WERI-Rb-1 (cell line): ENCODE data around the gene ATRNL1.
A peak's percentile ranks its signal among the peaks of the same experiment; 100 is the strongest.

Experiments
- DNase-seq: peaks from one replicate; pipeline ENCODE4 v3.0.0-alpha.2; 2020
- H3K27ac ChIP-seq: fragments of 250-450 bp; sonication (Bioruptor Pico); 2 replicates; pipeline ENCODE4 v1.5.1; 2020; ENCODE audit warnings: mild to moderate bottlenecking, moderate library complexity
- H3K27me3 ChIP-seq: fragments of 250-450 bp; sonication (Bioruptor Pico); 2 replicates; pipeline ENCODE4 v1.5.1; 2021; ENCODE audit warnings: mild to moderate bottlenecking, low read depth, moderate library complexity; ENCODE audit not compliant: insufficient read depth, severe bottlenecking
- H3K36me3 ChIP-seq: fragments of 250-450 bp; sonication (Bioruptor Pico); 2 replicates; pipeline ENCODE4 v1.5.1; 2020; ENCODE audit warnings: mild to moderate bottlenecking, moderate library complexity
- H3K4me3 ChIP-seq: 2 replicates; pipeline ENCODE4 v1.5.1; 2011; ENCODE audit warnings: low read depth, mild to moderate bottlenecking, control low read depth, low read length
- H3K9me3 ChIP-seq: fragments of 250-450 bp; sonication (Bioruptor Pico); 2 replicates; pipeline ENCODE4 v1.5.1; 2021; ENCODE audit warnings: mild to moderate bottlenecking, moderate library complexity; ENCODE audit not compliant: severe bottlenecking
- TF ChIP-seq, protein P1 (sequence below): IDR thresholded peaks from 2 replicates; pipeline ENCODE4 v1.5.1; 2011; ENCODE audit warnings: low read depth, mild to moderate bottlenecking, control low read depth, inconsistent platforms, low read length

Gene ATRNL1

DNA sequence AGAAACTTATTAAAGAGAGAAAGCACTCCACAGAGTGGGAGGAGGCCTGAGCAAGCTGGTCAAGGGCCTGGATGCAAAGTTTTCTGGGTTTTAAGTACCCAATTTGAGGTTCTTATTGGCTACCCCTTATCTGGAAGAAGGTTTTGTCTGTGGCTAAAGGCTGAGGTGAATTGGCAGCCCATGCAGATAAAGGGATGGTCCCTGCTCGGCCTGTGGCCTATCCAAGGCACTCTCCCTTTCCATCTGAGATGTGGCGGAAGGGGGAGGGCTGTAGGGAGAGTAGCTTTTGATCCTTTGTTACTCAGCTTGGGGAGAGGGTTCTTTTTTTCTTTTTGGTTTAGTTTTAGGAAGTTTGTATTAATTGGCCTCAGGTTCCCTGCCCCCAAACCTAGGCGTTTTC is 465.1 kb downstream of the ATRNL1 start:
- H3K9me3 ChIP-seq, result no peaks in the 10 kb centered on the region
- no peaks in the 10 kb centered on the region for H3K27me3 ChIP-seq
- TF ChIP-seq, protein P1, sequence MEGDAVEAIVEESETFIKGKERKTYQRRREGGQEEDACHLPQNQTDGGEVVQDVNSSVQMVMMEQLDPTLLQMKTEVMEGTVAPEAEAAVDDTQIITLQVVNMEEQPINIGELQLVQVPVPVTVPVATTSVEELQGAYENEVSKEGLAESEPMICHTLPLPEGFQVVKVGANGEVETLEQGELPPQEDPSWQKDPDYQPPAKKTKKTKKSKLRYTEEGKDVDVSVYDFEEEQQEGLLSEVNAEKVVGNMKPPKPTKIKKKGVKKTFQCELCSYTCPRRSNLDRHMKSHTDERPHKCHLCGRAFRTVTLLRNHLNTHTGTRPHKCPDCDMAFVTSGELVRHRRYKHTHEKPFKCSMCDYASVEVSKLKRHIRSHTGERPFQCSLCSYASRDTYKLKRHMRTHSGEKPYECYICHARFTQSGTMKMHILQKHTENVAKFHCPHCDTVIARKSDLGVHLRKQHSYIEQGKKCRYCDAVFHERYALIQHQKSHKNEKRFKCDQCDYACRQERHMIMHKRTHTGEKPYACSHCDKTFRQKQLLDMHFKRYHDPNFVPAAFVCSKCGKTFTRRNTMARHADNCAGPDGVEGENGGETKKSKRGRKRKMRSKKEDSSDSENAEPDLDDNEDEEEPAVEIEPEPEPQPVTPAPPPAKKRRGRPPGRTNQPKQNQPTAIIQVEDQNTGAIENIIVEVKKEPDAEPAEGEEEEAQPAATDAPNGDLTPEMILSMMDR, result no peak
- DNase-seq, result no peak
- H3K27ac ChIP-seq, result no peak overlapping the region
- H3K4me3 ChIP-seq, result no peak overlapping the region
- H3K36me3 ChIP-seq, result no peaks in the 10 kb centered on the region

GRCh38 chr10:115566867-115567266 is 473.7 kb downstream of the ATRNL1 start:
- Histone ChIP-seq H3K27ac (no peak overlapping the region), H3K27me3 (no peaks in the 10 kb centered on the region), H3K9me3 (no peaks in the 10 kb centered on the region), H3K4me3 (no peak overlapping the region), H3K36me3 (no peaks in the 10 kb centered on the region)
- no peak for DNase-seq
- TF ChIP-seq, protein P1, result no peak

- H3K9me3 ChIP-seq, result no peaks in the 10 kb centered on the region
- peak; percentile 45 for DNase-seq
- no peak overlapping the region for H3K27ac ChIP-seq
- TF ChIP-seq, protein P1, result peak; percentile 82
- no peaks in the 10 kb centered on the region for H3K27me3 ChIP-seq
- no peaks in the 10 kb centered on the region for H3K36me3 ChIP-seq
- H3K4me3 ChIP-seq, result no peak overlapping the region
These were observed 479.7 kb downstream of the ATRNL1 start for GRCh38 chr10:115572740-115573455.

DNA sequence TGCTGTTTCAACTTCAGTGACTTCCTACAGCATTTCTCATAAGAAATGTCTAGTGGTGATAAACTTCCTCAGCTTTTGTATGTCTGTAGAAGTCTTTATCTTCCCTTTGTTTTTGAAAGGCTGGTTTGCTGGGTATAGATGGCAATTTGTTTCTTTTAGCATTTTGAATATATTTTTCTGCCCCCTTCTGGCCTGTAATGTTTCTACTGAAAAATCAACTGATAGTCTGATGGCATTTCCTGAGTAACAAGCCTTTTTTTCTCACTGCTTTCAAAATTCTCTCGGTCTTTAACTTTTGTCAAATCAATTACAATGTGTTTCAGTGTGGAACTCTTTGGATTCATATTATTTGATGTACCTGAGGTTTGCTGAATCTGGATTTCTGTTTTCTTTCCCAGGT is 487.1 kb downstream of the ATRNL1 start:
- no peaks in the 10 kb centered on the region for H3K9me3 ChIP-seq
- H3K36me3 ChIP-seq, result no peaks in the 10 kb centered on the region
- no peak overlapping the region for H3K4me3 ChIP-seq
- TF ChIP-seq, protein P1, result no peak
- DNase-seq, result no peak
- H3K27me3 ChIP-seq, result no peaks in the 10 kb centered on the region
- H3K27ac ChIP-seq, result no peak overlapping the region

DNA sequence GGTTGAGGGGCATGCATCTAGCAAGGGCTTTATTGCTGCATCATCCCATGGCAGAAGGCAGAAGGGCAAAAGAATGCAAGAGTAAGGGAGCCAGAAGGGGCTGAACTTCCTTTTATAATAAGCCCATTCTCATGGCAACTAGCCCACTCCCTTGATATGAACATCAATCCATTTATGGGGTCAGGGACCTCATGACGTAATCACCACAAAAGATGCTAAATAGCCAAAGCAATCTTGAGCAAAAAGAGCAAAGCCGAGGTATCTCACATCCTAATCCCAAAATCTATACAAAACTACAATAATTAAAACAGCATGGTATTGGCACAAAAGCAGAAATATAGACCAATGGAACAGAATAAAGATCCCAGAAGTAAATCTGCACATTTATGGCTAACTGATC is 499.9 kb downstream of the ATRNL1 start:
- no peak for DNase-seq
- H3K27me3 ChIP-seq, result no peaks in the 10 kb centered on the region
- TF ChIP-seq, protein P1, result no peak

GRCh38 chr10:115604627-115605026 is 511.5 kb downstream of the ATRNL1 start:
- Histone ChIP-seq H3K27me3 (no peaks in the 10 kb centered on the region), H3K4me3 (no peak overlapping the region), H3K36me3 (no peaks in the 10 kb centered on the region), H3K9me3 (no peaks in the 10 kb centered on the region), H3K27ac (no peak overlapping the region)
- TF ChIP-seq, protein P1, result no peak
- DNase-seq, result no peak

More for the DNA sequence above, 499.9 kb downstream of the ATRNL1 start:
- Histone ChIP-seq H3K9me3 (no peaks in the 10 kb centered on the region), H3K36me3 (no peaks in the 10 kb centered on the region), H3K4me3 (no peak overlapping the region), H3K27ac (no peak overlapping the region)
